NCI-H2029 treated with DMSO at 0.1 percent for 48 hours (cell line): ENCODE results near the gene TP73.
"Not testable (repeated sequence)": the region's sequence is repeated elsewhere in the genome, so short reads cannot be mapped to it uniquely, and the experiment has no call there.

ENCODE experiments used
- DNase-seq: peaks from one replicate; lab custom pipeline; 2025; lab: John Stamatoyannopoulos, UW

TP73 gene

GRCh38 chr1:3618881-3619671 lies 33.2 kb upstream of the TP73 start:
- DNase-seq: no peak

GRCh38 chr1:3620708-3621107 lies 31.6 kb upstream of the TP73 start:
- DNase-seq: no peak

- not testable (repeated sequence) for DNase-seq
These were observed 31.1 kb upstream of the TP73 start for GRCh38 chr1:3621151-3621671.

DNA sequence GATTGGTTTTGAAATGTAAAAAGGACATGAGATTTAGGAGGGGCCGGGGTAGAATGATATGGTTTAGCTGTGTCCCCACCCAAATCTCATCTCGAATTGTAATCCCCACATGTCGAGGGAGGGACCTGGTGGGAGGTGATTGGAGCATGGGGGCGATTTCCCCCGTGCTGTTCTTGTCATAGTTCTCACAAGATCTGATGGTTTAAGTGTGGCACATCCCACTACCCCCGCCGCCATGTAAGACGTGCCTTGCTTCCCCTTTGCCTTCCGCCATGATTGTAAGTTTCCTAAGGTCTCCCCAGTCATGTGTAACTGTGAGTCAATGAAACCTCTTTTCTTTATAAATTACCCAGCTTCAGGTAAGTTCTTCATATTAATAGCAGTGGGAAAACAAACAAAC lies 30.2 kb upstream of the TP73 start:
- not testable (repeated sequence) for DNase-seq

GRCh38 chr1:3623441-3624199 lies 28.7 kb upstream of the TP73 start:
- no peak for DNase-seq

DNA sequence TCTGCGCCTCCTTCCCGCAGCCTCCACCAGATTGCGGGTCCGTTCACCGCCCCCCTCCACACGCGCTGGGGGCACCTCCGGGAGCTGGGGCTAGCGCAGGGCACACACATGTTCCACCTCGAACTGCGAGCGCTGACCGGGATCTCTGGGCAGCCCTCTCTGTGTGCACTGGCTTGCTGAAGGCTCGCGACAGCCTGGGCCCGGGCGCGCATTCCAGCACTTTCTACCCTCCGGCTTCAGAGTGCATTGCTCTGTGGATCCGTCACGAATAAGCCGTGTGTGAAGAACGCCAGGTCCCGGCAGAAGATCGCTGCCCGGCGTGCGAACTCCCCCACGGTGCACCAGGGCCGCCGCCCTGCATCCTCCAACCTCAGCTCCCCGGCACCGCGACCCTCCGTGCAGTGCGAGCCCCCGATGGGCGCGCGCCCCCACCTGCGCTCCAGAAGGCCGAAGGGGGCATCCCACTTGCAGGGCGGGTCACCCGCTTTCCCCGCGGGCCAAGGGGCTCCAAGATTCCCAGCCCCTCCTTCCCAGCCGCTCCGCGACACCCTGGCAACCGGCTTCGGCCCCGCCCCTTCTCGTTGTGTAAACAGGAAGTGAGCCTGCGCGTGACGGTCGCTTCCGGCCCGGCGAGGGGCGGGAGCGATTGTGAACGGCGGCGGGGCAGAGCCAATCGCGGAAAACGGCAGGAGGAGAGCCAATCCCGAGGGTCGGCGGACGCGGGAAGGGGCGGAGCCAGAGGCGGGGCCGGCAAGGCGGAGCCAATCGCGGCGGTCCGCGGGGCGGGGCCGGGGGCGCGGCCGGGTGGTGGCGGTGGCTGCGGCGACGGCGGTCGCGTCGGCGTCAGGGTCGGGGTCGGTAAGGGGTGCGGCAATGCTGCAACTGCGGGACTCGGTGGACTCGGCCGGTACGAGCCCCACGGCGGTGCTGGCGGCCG lies 27.8 kb upstream of the TP73 start, which contains the start of gene TPRG1L:
TSS of gene TPRG1L (plus strand) at position 816 of the 937 bp plus-strand sequence. CDS start at position 874, 58 bp downstream.
- DNase-seq: no peak

GRCh38 chr1:3625151-3625907 lies 27.0 kb upstream of the TP73 start:
- no peak for DNase-seq

- no peak for DNase-seq
These were observed 26.3 kb upstream of the TP73 start for GRCh38 chr1:3626025-3626424.

GRCh38 chr1:3627515-3628253 lies 24.6 kb upstream of the TP73 start:
- no peak for DNase-seq

GRCh38 chr1:3628445-3628844 lies 23.9 kb upstream of the TP73 start:
- no peak for DNase-seq

- no peak for DNase-seq
These were observed 22.7 kb upstream of the TP73 start for GRCh38 chr1:3629561-3630160.

GRCh38 chr1:3630161-3630611 lies 22.1 kb upstream of the TP73 start:
- no peak for DNase-seq

- no peak for DNase-seq
These were observed 21.4 kb upstream of the TP73 start for GRCh38 chr1:3630914-3631313.

DNA sequence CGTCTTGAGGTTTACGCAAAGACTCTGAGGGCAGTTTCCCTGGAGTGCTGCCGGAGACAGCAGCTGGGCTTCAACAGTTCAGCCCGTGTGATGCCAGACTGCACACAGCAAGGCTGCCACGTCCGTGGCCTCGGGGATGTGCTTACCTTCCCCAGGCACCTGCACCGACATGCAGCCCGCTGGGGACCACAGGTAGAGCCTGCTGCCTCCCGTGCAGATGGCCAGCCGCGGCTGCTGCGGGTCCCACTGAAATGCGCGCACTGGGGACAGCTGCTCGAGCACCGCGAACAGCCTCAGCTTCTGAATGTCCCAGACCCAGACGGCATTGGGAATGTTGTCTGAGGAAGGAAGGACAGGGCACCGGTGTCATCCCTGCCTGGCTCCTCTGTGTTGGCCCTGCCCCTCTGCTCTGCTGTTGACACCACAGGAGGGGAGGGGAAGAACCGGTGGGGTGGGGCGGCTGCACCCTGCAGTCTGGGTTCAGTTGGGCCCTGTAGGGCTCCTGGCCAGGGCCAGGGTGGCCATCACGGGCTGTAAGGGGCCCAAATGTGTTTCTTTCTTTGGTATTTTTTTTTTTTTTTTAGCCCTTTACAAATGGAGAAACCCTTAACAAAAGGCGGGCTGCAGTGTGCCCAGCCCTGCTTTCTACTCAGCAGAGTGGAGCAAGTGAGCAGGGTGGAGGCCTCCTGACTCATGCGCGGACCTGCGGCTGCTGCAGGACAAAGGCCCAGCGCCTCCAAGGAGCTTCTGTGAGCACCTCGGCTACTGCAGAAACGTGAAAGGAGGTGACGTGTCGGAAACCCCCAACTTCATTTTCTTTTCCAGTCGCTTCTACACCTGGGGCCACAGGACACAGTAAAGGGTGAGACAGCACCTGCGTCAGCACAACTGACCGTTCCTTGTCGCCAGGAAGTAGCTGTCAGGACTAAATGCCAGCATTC lies 20.7 kb upstream of the TP73 start:
- no peak for DNase-seq

GRCh38 chr1:3632298-3632697 lies 20.0 kb upstream of the TP73 start:
- no peak for DNase-seq

DNA sequence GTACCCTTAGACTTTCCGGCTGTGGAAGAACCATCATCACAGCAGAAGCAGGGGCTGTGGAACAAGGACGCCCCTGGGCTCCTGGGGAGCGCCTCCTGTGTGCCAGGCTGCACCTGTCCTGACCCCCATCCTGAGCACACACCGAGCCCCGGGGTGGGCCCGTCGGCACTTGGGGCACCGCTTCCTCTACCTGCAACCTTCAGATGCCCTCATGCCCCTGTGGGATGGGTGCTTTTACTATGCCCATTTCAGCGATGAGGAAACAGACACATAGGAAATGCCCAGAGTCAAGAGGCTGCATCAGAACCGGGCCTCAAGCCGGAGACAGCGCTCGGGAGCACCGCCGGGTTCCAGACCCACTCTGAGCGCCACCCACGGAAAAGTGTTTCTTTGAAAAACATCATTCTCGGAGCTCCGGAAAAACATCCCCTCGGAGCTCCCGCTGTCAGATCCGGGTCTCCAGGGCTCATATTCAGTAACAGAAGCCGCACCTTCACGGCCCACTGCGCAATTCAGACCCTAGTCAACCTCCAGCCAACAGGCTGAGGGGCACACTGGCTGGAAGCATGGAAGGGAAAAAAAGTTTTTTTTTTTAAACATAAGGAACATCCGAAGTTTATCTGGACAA lies 19.5 kb upstream of the TP73 start:
- DNase-seq: no peak

DNA sequence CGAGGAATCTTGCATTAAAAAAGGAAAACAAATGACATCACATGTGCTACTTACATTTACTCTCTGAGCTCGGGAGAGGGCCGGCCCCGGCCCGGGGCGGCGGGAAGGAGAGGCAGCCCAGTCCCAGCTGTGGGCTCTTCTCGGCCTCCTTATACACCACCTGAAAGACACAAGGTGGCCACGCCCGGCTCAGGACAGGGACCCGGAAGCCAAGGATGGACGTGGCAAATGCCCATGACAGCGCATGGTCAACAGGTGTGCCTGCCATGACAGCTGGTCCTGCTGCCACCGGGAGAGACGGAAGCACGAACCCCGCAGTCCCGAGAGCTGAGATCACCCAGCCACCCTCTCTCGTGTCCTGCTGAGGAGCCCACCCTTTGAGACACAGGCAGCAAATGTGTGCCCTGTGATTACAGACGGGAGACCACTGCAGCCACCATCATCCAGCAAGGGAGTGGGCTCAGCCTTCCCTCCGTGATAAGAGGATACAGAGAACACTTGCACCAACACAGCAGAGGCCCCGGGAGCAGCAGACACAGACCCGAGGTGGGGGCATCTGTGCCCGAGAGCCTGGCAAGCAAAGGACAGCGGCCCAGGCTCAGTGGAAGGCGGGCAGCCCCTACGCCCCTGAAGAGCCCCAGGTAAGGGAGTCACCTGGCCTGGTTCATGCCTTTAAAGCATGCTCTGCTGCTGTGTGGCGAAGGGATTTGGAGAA lies 18.8 kb upstream of the TP73 start:
- DNase-seq: no peak
